ENCODE results near the gene PDE10A.

PDE10A gene

GRCh38 chr6:165653607-165654006 is 9.4 kb downstream of the PDE10A start:
- no peak for ATAC-seq

GRCh38 chr6:165653196-165653595 is 9.8 kb downstream of the PDE10A start:
- ATAC-seq: no peak

GRCh38 chr6:165652766-165653165 is 10.3 kb downstream of the PDE10A start:
- no peak for ATAC-seq

GRCh38 chr6:165649166-165650137 is 13.6 kb downstream of the PDE10A start:
- no peak for ATAC-seq

- ATAC-seq: no peak
Observed at GRCh38 chr6:165647041-165647440, 16.0 kb downstream of the PDE10A start.

- no peak for ATAC-seq
Observed at GRCh38 chr6:165645919-165646318, 17.1 kb downstream of the PDE10A start.

- ATAC-seq: no peak
Observed at GRCh38 chr6:165644586-165645266, 18.3 kb downstream of the PDE10A start.

- ATAC-seq: no peak
Observed at GRCh38 chr6:165643015-165643414, 20.0 kb downstream of the PDE10A start.

- no peak for ATAC-seq
Observed at GRCh38 chr6:165641672-165642156, 21.3 kb downstream of the PDE10A start.

- ATAC-seq: no peak
Observed at GRCh38 chr6:165640806-165641205, 22.2 kb downstream of the PDE10A start.

GRCh38 chr6:165638530-165638929 is 24.5 kb downstream of the PDE10A start:
- ATAC-seq: no peak

GRCh38 chr6:165637586-165637985 is 25.5 kb downstream of the PDE10A start:
- no peak for ATAC-seq

GRCh38 chr6:165636402-165637048 is 26.5 kb downstream of the PDE10A start:
- no peak for ATAC-seq

GRCh38 chr6:165635965-165636364 is 27.1 kb downstream of the PDE10A start:
- ATAC-seq: no peak

GRCh38 chr6:165634101-165634880 is 28.8 kb downstream of the PDE10A start:
- ATAC-seq: no peak

- ATAC-seq: no peak
Observed at GRCh38 chr6:165632194-165632593, 30.8 kb downstream of the PDE10A start.

- no peak for ATAC-seq
Observed at GRCh38 chr6:165630544-165630953, 32.5 kb downstream of the PDE10A start.

GRCh38 chr6:165628955-165629354 is 34.1 kb downstream of the PDE10A start:
- ATAC-seq: no peak

GRCh38 chr6:165627366-165627765 is 35.7 kb downstream of the PDE10A start:
- ATAC-seq: no peak

- ATAC-seq: no peak
Observed at GRCh38 chr6:165626711-165627110, 36.3 kb downstream of the PDE10A start.

- ATAC-seq: no peak
Observed at GRCh38 chr6:165624871-165625639, 38.0 kb downstream of the PDE10A start.

GRCh38 chr6:165621940-165622339 is 41.1 kb downstream of the PDE10A start:
- ATAC-seq: no peak

Data from activated CD4-positive, CD25-positive, alpha-beta regulatory T cell treated with anti-CD3 and anti-CD28 coated beads, Interleukin-2, amount 50 U/mL, for 24 hours (primary cell).